Adipocyte (in vitro differentiated cells): ENCODE data around the gene MEP1B.
"Not testable (repeated sequence)": the region's sequence is repeated elsewhere in the genome, so short reads cannot be mapped to it uniquely, and the experiment has no call there.

Source experiments
- DNase-seq: peaks from one replicate; pipeline ENCODE4 v3.0.0-alpha.2; 2015; ENCODE audit warnings: low read depth
- H3K27me3 ChIP-seq: replicated peaks from 2 replicates; pipeline ENCODE4 v1.7.0; 2013; ENCODE audit warnings: mild to moderate bottlenecking, low read length, moderate library complexity; ENCODE audit not compliant: control insufficient read depth, insufficient read depth
- H3K36me3 ChIP-seq: 2 replicates; pipeline ENCODE4 v1.7.0; 2013; ENCODE audit warnings: low read length, mild to moderate bottlenecking, moderate library complexity; ENCODE audit not compliant: control insufficient read depth, insufficient read depth, severe bottlenecking
- H3K4me1 ChIP-seq: 2 replicates; pipeline ENCODE4 v1.7.0; 2013; ENCODE audit warnings: mild to moderate bottlenecking, low read length, moderate library complexity; ENCODE audit not compliant: control insufficient read depth, insufficient read depth
- H3K4me3 ChIP-seq: 2 replicates; pipeline ENCODE4 v1.7.0; 2013; ENCODE audit warnings: mild to moderate bottlenecking, low read length, moderate library complexity
- H3K9ac ChIP-seq: 2 replicates; pipeline ENCODE4 v1.7.0; 2013; ENCODE audit warnings: mild to moderate bottlenecking, low read length, moderate library complexity
- H3K9me3 ChIP-seq: 2 replicates; pipeline ENCODE4 v1.7.0; 2013; ENCODE audit warnings: mild to moderate bottlenecking, low read length, moderate library complexity; ENCODE audit not compliant: control insufficient read depth

The MEP1B gene

DNA sequence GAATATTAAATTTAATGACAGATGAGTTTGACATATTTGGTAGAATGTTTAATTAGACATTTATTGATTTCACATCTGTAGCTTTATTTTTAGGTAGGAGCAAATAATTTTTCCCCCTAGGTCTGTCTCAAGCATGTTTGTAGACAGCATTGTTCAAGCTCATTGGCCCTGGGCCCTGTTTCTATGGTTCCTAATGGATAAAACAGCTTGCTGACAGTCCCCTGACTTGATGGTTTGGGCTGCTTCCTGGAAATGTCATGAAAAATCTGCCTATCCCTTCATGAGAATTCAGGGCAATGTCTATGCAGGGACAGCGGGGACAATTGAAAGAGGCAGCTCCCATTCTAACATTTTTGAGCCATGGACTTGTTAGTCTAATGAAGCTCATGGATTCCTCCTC lies 14.6 kb upstream of the MEP1B start:
- Histone ChIP-seq H3K27me3 (no peaks in the 10 kb centered on the region), H3K4me3 (no peak overlapping the region), H3K4me1 (no peaks in the 10 kb centered on the region), H3K36me3 (no peaks in the 10 kb centered on the region), H3K9ac (no peak overlapping the region), H3K9me3 (no peaks in the 10 kb centered on the region)
- no peak for DNase-seq

DNA sequence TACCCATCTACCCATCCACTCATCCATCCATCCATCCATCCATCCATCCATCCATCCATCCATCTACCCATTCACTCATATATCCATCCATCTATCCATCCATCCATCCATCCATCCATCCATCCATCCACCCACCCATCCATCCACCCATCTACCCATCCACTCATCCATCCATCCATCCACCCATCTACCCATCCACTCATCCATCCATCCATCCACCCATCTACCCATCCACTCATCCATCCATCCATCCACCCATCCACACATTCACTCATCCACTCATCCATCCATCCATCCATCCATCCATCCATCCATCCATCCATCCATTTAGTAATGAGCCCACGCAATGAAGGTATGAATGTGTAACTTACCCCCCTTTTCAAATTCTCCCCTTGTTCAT lies 13.1 kb upstream of the MEP1B start:
- H3K9me3 ChIP-seq, DNase-seq, H3K9ac ChIP-seq, H3K4me3 ChIP-seq, H3K4me1 ChIP-seq, H3K27me3 ChIP-seq, H3K36me3 ChIP-seq: not testable (repeated sequence)

DNA sequence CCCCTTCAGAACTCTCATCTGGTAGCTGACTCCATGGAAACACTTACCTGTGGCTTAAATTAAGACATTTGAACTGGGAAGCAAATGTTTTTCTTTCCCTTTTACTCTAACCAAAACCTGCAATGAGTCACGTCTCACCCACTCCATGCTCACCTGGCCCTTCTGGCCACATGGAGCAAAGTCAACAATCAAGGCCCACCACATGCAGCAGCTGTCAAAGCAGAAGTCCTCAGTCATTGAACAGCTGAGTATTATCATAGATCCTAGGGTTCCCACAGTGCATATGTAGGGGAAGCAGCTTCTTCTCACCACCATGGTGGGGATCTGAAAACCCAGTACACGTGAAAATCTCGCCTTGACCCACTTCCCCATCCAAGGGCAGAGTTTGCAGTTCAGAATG lies 12.3 kb upstream of the MEP1B start:
- H3K4me3 ChIP-seq = no peak overlapping the region
- H3K9me3 ChIP-seq = no peaks in the 10 kb centered on the region
- H3K9ac ChIP-seq = no peak overlapping the region
- DNase-seq = no peak
- no peaks in the 10 kb centered on the region for H3K4me1 ChIP-seq
- no peaks in the 10 kb centered on the region for H3K27me3 ChIP-seq
- H3K36me3 ChIP-seq = no peaks in the 10 kb centered on the region

DNA sequence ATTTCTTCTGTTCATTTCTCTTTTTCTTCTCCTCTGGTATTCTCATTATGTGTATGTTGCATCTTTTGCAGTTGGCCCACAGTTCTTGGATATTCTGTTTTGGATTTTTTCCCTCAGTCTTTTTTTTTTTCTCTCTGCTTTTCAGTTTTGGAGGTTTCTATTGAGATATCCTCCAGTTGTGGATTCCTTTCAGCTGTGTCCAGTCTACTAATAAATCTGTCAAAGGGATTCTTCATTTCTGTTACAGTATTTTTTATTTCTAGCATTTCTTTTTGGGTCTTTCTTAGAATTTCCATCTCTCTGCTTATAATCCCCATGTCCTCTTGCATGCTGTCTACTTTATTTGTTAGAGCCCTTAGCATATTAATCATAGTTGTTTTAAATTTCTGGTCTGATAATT lies 6.3 kb upstream of the MEP1B start:
- no peak overlapping the region for H3K4me3 ChIP-seq
- H3K4me1 ChIP-seq = no peaks in the 10 kb centered on the region
- no peaks in the 10 kb centered on the region for H3K27me3 ChIP-seq
- no peak for DNase-seq
- H3K9me3 ChIP-seq = peaks cover 6% of the 10 kb centered on the region
- H3K9ac ChIP-seq = no peak overlapping the region
- no peaks in the 10 kb centered on the region for H3K36me3 ChIP-seq

DNA sequence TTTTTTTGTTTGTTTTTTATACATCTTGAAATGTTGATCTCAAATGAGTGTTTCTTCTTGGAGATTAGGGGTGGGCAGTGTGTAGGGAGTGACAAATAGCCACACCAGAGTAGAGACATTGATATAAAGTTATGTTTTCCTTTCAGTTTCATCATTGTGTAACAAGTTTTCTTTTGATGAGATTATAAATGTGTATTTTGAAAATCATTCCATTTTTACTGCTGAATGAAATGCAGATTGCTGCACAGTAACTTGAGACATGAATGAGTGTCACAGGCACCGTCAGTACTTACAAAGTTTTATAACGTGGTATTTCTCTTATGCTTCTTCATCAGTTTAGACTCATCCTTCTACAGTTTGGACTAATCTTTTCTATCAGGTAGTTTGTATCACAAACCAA lies 370 bp downstream of the MEP1B start:
- no peaks in the 10 kb centered on the region for H3K9me3 ChIP-seq
- H3K9ac ChIP-seq = no peak overlapping the region
- H3K4me1 ChIP-seq = no peaks in the 10 kb centered on the region
- H3K36me3 ChIP-seq = no peaks in the 10 kb centered on the region
- no peak for DNase-seq
- no peak overlapping the region for H3K4me3 ChIP-seq
- no peaks in the 10 kb centered on the region for H3K27me3 ChIP-seq

DNA sequence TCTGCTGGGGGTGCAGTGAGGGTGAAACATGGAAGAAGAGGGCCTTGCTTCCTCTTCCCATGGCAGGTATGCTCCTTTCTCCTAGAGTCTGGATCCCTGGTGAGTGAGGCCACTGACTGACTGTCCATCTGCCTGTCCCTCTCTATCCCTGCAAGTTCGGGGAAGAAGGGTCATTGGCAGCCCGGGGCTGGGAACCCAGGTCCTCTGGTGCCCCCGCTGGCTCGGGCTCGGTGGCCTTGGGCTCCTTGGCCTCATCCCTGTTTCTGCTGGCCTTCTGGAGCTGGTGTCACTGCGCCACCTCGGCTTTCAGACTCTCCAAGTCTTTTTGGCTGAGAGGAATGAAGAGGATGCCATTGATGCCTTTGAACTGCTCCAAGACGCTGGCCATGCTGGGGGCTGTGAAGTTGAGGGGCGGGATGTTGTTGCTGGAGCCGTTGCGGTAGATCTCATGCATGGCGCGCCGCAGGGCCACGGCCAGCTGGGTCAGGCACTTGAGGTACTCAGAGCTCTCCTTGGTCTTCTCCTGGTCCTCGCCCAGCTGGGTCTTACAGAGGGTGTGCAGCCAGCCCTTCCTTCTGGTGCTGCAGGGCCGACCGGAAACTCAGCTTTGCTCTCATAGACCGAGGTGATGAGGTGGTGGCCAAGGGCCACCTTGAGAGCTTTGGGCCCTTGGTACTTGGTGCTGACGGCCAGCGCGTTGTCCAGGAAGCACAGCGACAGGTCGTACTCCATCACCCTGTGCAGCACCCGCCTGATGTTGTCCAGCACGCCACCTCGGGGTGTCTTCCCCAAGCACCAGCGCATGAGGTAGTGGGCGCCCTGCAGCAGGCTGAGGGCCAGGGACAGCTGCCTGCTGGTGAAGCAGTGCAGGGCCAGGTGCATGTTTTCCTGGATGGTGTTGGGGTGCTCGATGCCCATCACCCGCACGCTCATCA lies 6.3 kb downstream of the MEP1B start:
- H3K36me3 ChIP-seq = no peaks in the 10 kb centered on the region

DNA sequence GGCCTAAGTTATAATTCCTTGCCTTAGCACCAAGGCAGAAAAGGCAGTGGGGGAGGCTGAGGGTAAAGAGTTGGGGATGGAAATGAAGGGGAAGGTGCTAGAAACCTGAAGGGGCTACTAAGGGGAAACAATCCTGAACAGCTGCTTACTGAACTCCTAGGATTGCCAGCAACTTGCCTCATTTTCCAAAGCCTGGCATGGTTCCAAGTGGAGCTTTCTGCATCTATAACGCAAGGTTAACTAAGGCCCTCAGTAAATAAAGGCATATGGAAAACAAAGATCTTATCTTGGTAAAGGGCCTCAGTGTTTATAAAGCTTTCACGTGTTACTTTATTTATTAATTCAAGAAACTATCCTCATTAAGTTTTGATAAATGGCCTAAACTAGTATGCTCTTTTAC lies 10.9 kb downstream of the MEP1B start:
- H3K27me3 ChIP-seq = no peaks in the 10 kb centered on the region
- H3K9ac ChIP-seq = no peak overlapping the region
- no peaks in the 10 kb centered on the region for H3K4me1 ChIP-seq
- peak; percentile 2 for DNase-seq
- no peak overlapping the region for H3K4me3 ChIP-seq
- H3K9me3 ChIP-seq = no peaks in the 10 kb centered on the region
- no peaks in the 10 kb centered on the region for H3K36me3 ChIP-seq

More for the DNA sequence above, 6.3 kb downstream of the MEP1B start:
- no peaks in the 10 kb centered on the region for H3K9me3 ChIP-seq
- no peaks in the 10 kb centered on the region for H3K27me3 ChIP-seq
- H3K9ac ChIP-seq = no peak overlapping the region
- DNase-seq = no peak
- H3K4me3 ChIP-seq = no peak overlapping the region
- H3K4me1 ChIP-seq = no peaks in the 10 kb centered on the region

DNA sequence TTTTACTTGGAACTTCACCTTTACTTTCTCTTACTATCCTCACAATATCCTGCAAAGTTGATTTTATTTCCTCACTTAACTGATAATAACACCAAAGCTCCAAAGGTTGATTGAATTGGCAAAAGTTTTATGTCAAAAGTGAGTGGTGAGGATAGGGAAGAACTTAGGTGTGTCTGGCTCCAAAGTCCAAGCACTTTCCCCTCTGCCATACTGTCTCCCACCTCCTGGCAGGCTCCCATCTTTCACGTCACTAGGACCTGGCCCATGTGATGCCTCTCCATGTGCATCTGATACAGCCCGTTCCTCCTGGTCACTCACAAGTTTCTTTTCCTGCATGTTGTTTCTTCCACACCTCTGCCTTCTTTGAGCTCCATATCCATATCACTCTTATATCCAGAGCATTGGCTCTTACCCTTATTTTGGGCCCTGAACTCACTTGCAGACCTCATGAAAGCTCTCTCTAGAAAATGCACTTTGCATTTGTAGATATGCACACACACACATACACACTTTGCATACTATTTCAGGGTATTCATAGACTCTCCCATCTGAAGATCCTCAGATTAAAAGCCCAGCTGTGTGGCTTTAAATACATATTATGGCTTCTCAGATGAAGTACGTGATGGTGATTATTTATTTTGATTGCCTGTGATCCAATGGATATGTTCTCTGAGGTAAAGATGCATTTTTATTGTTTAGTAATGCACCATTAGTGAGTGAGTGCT lies 12.3 kb downstream of the MEP1B start:
- no peak overlapping the region for H3K4me3 ChIP-seq
- H3K9ac ChIP-seq = no peak overlapping the region
- H3K36me3 ChIP-seq = no peaks in the 10 kb centered on the region
- H3K4me1 ChIP-seq = no peaks in the 10 kb centered on the region
- H3K27me3 ChIP-seq = no peaks in the 10 kb centered on the region
- no peaks in the 10 kb centered on the region for H3K9me3 ChIP-seq
- no peak for DNase-seq

DNA sequence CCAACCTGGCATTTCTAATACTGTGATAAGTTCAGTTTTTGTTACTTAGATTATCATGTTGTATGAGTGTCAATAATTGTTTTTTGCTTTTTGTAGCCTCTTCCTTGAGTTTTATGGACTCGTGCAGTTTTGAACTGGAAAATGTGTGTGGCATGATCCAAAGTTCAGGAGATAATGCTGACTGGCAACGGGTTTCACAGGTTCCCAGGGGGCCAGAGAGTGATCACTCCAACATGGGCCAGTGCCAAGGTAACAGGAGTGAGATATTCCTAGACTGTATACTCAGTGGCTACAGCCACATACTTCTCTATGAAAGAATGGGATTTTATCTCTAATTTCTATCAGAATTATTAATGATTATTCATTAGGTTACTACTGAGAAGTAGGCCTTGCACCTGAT lies 18.2 kb downstream of the MEP1B start:
- H3K4me1 ChIP-seq = no peaks in the 10 kb centered on the region

DNA sequence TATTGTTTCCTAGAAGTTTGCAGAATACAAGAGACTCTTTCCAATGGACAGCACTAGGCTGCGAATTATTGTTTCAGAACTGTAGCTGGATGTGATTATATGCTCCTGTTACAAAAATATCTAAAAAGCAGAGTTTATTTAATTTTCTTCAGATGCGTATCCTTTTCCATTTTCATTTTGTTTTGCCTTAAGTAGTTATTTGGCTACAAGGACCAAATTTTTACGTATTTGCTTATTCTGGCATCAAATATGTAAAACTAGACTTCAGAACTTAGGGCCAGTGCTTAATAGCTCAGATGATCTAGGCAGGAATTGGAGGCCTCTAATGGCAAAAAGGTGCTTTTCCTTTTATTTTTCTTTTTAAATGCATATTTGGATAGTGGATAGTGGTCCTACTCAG lies 18.7 kb downstream of the MEP1B start:
- Histone ChIP-seq H3K4me1 (no peaks in the 10 kb centered on the region), H3K9ac (no peak overlapping the region), H3K36me3 (no peaks in the 10 kb centered on the region), H3K27me3 (no peaks in the 10 kb centered on the region), H3K4me3 (no peak overlapping the region), H3K9me3 (no peaks in the 10 kb centered on the region)
- DNase-seq = no peak

More for the DNA sequence above, 18.2 kb downstream of the MEP1B start:
- no peaks in the 10 kb centered on the region for H3K27me3 ChIP-seq
- DNase-seq = no peak
- H3K36me3 ChIP-seq = no peaks in the 10 kb centered on the region
- H3K4me3 ChIP-seq = no peak overlapping the region
- H3K9ac ChIP-seq = no peak overlapping the region
- H3K9me3 ChIP-seq = no peaks in the 10 kb centered on the region

DNA sequence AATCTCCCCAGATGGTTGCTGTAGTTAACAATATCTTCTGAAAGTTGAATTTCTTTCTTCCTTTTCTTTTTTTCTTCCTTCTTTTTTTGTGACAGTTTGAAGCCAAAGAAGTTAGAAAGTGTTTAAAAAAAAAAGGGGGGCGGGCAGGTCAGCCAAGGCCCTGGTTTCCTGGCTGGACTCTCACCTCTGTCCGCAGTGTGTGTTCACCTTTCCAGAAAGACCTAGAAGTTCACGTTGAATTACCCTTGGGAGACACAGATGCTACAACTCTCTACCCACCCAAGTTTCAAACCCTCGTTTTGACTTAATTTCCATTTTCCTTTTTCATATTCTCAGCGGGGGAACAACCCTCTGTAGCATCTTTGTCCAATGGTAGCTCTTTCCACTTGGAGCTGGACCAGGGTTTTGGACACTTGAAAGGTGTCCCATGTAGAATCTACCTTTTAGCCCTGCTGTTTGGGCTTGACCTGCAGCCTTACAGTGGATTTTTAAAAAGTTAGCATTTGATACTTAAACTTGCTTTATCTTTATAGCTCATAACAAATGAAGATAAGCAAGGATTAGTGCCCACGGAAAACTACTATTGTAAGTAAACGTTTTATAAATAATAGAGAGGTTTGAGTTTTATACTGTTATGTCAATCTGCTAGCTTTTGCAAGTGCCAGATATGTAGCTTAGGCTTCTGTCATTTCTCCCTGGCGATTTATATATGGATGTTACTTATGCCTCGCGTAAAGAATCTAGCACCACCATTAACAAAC lies 20.0 kb downstream of the MEP1B start:
- Histone ChIP-seq H3K4me3 (no peak overlapping the region), H3K27me3 (no peaks in the 10 kb centered on the region), H3K9ac (no peak overlapping the region), H3K4me1 (no peaks in the 10 kb centered on the region), H3K9me3 (no peaks in the 10 kb centered on the region), H3K36me3 (no peaks in the 10 kb centered on the region)
- no peak for DNase-seq
